ENCODE measurements around the gene FLRT3.

DNA sequence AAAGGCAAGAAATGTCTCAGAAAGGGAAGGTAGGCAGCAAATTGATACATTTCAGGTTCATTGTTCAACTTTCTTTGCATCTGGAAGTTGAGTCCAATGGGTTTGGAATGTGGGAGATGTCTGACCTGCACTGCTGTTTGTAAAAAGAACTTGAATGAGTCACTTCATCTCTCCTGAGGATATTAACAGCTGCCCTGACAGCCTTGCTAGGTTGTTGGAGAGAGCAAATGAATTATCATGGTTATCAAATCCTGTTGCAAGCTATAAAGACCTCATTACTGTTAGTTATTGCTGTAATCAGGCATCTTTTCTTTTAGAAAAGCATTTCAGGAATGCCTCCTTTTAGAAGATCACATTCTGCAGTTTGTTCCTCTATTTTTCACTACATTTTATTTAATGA lies 23.0 kb upstream of the FLRT3 start:
- TF ChIP-seq TAF1 (IDR thresholded peaks at IDR 0.05; ENCODE audit: borderline replicate concordance, low read depth, low read length), result no peak
- TF ChIP-seq EZH2 (IDR thresholded peaks at IDR 0.05; ENCODE audit: borderline replicate concordance, control insufficient read depth, low read depth, low read length), result no peak
- TF ChIP-seq, protein P1, sequence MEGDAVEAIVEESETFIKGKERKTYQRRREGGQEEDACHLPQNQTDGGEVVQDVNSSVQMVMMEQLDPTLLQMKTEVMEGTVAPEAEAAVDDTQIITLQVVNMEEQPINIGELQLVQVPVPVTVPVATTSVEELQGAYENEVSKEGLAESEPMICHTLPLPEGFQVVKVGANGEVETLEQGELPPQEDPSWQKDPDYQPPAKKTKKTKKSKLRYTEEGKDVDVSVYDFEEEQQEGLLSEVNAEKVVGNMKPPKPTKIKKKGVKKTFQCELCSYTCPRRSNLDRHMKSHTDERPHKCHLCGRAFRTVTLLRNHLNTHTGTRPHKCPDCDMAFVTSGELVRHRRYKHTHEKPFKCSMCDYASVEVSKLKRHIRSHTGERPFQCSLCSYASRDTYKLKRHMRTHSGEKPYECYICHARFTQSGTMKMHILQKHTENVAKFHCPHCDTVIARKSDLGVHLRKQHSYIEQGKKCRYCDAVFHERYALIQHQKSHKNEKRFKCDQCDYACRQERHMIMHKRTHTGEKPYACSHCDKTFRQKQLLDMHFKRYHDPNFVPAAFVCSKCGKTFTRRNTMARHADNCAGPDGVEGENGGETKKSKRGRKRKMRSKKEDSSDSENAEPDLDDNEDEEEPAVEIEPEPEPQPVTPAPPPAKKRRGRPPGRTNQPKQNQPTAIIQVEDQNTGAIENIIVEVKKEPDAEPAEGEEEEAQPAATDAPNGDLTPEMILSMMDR (IDR thresholded peaks at IDR 0.05 in 2 of 3, conservative IDR thresholded peaks at IDR 0.05 in 1 of 3; ENCODE audit: control insufficient read depth in 2 of 3, extremely low read depth in 1 of 3, insufficient read depth in 1 of 3, low read depth in 3 of 3, low read length in 3 of 3), result no peak

Data from GM12878 (cell line).